ENCODE results near the gene ST6GALNAC3. TPM values are rescaled to one million over a fixed set of nuclear protein-coding genes. Genes with fewer than 3 reads are reported as not detected.

ST6GALNAC3 gene
- total and polyA plus RNA-seq, 4 donors: 0.50 to 20.2 (median 5.9) TPM

DNA sequence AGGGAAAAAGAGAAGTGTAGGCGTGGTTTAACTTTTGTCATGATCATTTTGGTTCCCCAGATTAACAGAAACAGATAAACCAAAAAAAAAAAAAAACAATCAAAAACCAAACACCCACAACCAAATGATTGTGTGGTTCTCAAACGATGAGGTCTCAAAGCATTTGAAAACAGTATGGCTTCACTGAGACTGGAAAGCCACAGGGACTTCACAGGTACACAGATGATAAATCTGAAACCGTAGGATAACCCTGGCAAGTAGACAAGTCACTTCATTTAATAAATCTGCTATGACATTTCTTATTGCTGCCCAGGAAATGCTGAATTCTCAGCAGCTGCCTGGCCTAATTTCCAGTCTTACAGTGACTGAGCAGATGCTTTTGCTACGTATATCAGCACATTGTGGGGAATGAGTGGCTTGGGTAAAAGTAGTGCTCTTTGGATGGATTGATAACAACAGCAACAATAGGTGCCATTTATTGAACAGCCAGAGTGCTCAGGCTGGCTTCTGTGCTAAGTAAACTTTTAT, 6.1 kb downstream of the ST6GALNAC3 start:
- ATAC-seq (ENCODE audit: low FRiP score): no peak
- Histone ChIP-seq H3K4me3 (ENCODE audit: low read length in 2 of 2) (no peak overlapping the region), H3K4me1 (ENCODE audit: control insufficient read depth in 1 of 2, insufficient read depth in 2 of 2, low read length in 2 of 2) (no peaks in the 10 kb centered on the region), H3K27me3 (ENCODE audit: control insufficient read depth in 1 of 2, insufficient read depth in 2 of 2, low read length in 1 of 2) (no peaks in the 10 kb centered on the region), H3K36me3 (ENCODE audit: control insufficient read depth in 1 of 2, insufficient read depth in 2 of 2, low read length in 1 of 2) (no peaks in the 10 kb centered on the region), H3K9me3 (ENCODE audit: control insufficient read depth, low read length) (no peaks in the 10 kb centered on the region), H3K27ac (ENCODE audit: low read depth in 1 of 2, low read length in 2 of 2) (no peak overlapping the region)
- DNase-seq: no peak
- 74 to 77% methylated on average over 4 of the region's 4 CpGs for WGBS, 2 donors
- intact Hi-C loops (cut with DNase I): no loop called here

DNA sequence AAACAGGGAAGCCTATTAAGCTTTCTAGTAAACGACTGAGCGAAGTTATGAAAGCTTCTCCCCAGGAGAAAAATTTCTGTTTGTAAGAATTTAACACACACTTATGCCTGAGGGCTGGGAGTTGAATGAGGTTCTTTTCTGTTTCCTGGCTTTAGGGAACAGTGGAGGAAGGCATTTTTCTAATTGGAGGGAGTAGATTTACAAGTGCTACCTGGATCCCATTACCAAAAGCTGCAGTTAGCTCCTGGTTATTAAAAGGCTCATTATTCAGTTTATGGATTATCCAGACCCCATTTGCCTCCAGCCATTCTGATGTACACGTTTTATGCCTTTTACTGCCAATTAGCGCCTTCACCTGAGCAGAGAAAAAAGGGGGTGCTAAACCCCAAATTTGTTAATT, 7.5 kb downstream of the ST6GALNAC3 start:
- ATAC-seq (ENCODE audit: low FRiP score): no peak
- peaks cover 0 to 3% of the 10 kb centered on the region in 2 donors for H3K4me1 ChIP-seq (ENCODE audit: control insufficient read depth in 1 of 2, insufficient read depth in 2 of 2, low read length in 2 of 2)
- H3K36me3 ChIP-seq (ENCODE audit: control insufficient read depth in 1 of 2, insufficient read depth in 2 of 2, low read length in 1 of 2): no peaks in the 10 kb centered on the region
- 92 to 93% methylated on average over 4 of the region's 4 CpGs for WGBS, 2 donors
- intact Hi-C loops (cut with DNase I): no loop called here
- DNase-seq: no peak
- H3K4me3 ChIP-seq (ENCODE audit: low read length in 2 of 2): no peak overlapping the region
- no peaks in the 10 kb centered on the region for H3K9me3 ChIP-seq (ENCODE audit: control insufficient read depth, low read length)
- no peak overlapping the region for H3K27ac ChIP-seq (ENCODE audit: low read depth in 1 of 2, low read length in 2 of 2)
- no peaks in the 10 kb centered on the region for H3K27me3 ChIP-seq (ENCODE audit: control insufficient read depth in 1 of 2, insufficient read depth in 2 of 2, low read length in 1 of 2)

DNA sequence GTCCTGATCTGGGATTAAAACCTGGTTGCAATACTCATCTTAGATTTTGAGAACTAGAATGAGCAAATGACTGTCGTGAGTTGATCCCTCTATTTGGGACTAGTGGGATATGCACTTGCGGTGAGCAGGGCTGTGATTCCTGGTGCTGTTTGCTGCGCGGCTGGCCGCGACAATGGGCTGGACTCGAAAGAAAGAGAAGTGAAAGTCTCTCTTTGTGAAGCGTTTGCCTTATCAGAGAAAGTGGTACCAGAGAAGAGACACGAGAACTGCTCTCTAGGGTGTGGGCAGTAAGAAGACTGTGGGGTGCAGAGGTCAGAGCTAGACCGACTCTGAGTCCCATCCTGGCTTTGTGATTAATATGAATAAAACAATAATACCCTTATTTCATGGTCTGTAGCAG, 8.6 kb downstream of the ST6GALNAC3 start:
- WGBS, 2 donors: 93 to 95% methylated on average over 10 of the region's 10 CpGs

DNA sequence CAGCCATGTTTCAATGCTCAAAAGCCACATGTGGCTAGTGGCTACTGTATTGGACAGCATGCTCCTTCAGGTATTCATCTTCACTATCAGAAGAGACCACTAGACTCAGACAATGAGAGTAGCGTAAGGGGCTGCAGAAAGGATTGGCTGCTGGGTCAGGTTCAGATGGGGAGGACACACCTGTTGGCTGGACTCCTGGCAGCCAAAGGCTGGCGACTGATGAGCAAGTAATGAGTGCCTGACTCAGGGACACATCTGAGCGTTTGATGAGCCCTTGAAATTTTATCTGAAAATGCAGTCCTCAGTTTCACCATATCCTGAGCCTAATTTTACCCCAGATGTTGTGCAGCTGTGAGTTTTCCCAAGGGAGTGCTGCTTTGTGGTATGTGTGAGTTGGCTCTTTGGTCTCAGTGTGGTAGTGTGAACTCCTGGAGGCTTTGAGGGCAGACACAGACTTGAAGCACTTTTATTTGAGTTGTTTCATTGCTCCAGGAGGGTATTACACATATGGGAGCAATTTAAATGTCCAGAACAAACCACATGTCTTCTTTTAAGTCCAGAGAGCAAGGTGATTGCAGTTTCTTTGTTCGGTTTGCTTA, 9.6 kb downstream of the ST6GALNAC3 start:
- no peaks in the 10 kb centered on the region for H3K27me3 ChIP-seq (ENCODE audit: control insufficient read depth in 1 of 2, insufficient read depth in 2 of 2, low read length in 1 of 2)
- 79 to 81% methylated on average over 4 of the region's 4 CpGs for WGBS, 2 donors
- no peaks in the 10 kb centered on the region for H3K9me3 ChIP-seq (ENCODE audit: control insufficient read depth, low read length)
- H3K4me1 ChIP-seq (ENCODE audit: control insufficient read depth in 1 of 2, insufficient read depth in 2 of 2, low read length in 2 of 2): peaks cover 0 to 3% of the 10 kb centered on the region in 2 donors
- no peaks in the 10 kb centered on the region for H3K36me3 ChIP-seq (ENCODE audit: control insufficient read depth in 1 of 2, insufficient read depth in 2 of 2, low read length in 1 of 2)
- no peak overlapping the region for H3K27ac ChIP-seq (ENCODE audit: low read depth in 1 of 2, low read length in 2 of 2)
- ATAC-seq (ENCODE audit: low FRiP score) (no peak), DNase-seq (no peak)
- no peak overlapping the region for H3K4me3 ChIP-seq (ENCODE audit: low read length in 2 of 2)
- intact Hi-C loops (cut with DNase I): no loop called here

More for the DNA sequence above, 8.6 kb downstream of the ST6GALNAC3 start:
- DNase-seq (no peak), ATAC-seq (ENCODE audit: low FRiP score) (no peak)
- Histone ChIP-seq H3K27me3 (ENCODE audit: control insufficient read depth in 1 of 2, insufficient read depth in 2 of 2, low read length in 1 of 2) (no peaks in the 10 kb centered on the region), H3K4me1 (ENCODE audit: control insufficient read depth in 1 of 2, insufficient read depth in 2 of 2, low read length in 2 of 2) (peaks cover 0 to 3% of the 10 kb centered on the region in 2 donors), H3K9me3 (ENCODE audit: control insufficient read depth, low read length) (no peaks in the 10 kb centered on the region), H3K4me3 (ENCODE audit: low read length in 2 of 2) (no peak overlapping the region), H3K27ac (ENCODE audit: low read depth in 1 of 2, low read length in 2 of 2) (no peak overlapping the region), H3K36me3 (ENCODE audit: control insufficient read depth in 1 of 2, insufficient read depth in 2 of 2, low read length in 1 of 2) (no peaks in the 10 kb centered on the region)
- intact Hi-C loops (cut with DNase I): no loop called here

DNA sequence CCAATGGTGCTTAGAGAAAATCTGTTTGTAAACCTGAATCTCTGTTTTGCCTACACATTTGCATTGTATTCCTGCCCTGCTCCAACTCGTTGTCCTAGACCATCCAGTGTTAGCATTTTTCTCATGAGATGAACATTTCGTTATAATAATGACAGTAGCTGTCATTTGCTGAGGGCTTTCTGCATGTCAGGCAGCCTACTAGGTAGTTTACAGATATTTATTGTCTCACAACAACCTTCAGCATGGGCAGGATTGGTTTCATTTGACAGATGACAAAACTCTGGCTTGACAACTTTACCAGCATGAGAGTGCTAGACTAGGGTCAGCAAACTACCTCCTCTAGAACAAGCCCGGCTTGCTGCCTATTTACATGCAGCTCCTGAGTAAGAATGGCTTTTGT, 10.1 kb downstream of the ST6GALNAC3 start:
- no peaks in the 10 kb centered on the region for H3K27me3 ChIP-seq (ENCODE audit: control insufficient read depth in 1 of 2, insufficient read depth in 2 of 2, low read length in 1 of 2)
- H3K27ac ChIP-seq (ENCODE audit: low read depth in 1 of 2, low read length in 2 of 2): no peak overlapping the region
- intact Hi-C loops (cut with DNase I): no loop called here
- H3K9me3 ChIP-seq (ENCODE audit: control insufficient read depth, low read length): no peaks in the 10 kb centered on the region
- peaks cover 0 to 3% of the 10 kb centered on the region in 2 donors for H3K4me1 ChIP-seq (ENCODE audit: control insufficient read depth in 1 of 2, insufficient read depth in 2 of 2, low read length in 2 of 2)
- ATAC-seq (ENCODE audit: low FRiP score) (no peak), DNase-seq (no peak)
- WGBS, 2 donors: 75 to 90% methylated on average over 3 of the region's 3 CpGs
- no peaks in the 10 kb centered on the region for H3K36me3 ChIP-seq (ENCODE audit: control insufficient read depth in 1 of 2, insufficient read depth in 2 of 2, low read length in 1 of 2)
- H3K4me3 ChIP-seq (ENCODE audit: low read length in 2 of 2): no peak overlapping the region

DNA sequence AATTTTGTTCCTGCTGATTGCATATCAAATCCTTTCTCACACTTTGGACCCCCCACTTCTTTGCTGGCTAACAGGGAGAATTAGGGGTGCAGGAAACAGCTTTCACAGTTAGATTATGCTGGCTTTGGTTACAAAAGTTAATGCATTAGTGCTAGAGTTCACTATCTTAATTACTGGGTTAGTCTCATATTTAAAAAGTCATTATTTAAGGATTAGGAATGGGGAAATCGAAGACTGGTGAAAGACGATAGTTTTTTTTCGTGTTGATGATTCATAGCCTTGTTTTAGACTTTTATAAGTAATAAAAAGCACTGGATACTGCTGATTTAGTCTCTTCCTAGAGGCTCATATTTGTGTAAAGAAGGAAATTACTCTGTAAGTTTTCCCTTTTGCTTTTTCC, 11.6 kb downstream of the ST6GALNAC3 start:
- intact Hi-C loops (cut with DNase I): no loop called here
- ATAC-seq (ENCODE audit: low FRiP score) (no peak), DNase-seq (no peak)
- Histone ChIP-seq H3K36me3 (ENCODE audit: control insufficient read depth in 1 of 2, insufficient read depth in 2 of 2, low read length in 1 of 2) (no peaks in the 10 kb centered on the region), H3K27ac (ENCODE audit: low read depth in 1 of 2, low read length in 2 of 2) (no peak overlapping the region), H3K4me1 (ENCODE audit: control insufficient read depth in 1 of 2, insufficient read depth in 2 of 2, low read length in 2 of 2) (peaks cover 0 to 3% of the 10 kb centered on the region in 2 donors), H3K4me3 (ENCODE audit: low read length in 2 of 2) (no peak overlapping the region), H3K9me3 (ENCODE audit: control insufficient read depth, low read length) (no peaks in the 10 kb centered on the region), H3K27me3 (ENCODE audit: control insufficient read depth in 1 of 2, insufficient read depth in 2 of 2, low read length in 1 of 2) (no peaks in the 10 kb centered on the region)
- 62 to 66% methylated on average over 3 of the region's 3 CpGs for WGBS, 2 donors

DNA sequence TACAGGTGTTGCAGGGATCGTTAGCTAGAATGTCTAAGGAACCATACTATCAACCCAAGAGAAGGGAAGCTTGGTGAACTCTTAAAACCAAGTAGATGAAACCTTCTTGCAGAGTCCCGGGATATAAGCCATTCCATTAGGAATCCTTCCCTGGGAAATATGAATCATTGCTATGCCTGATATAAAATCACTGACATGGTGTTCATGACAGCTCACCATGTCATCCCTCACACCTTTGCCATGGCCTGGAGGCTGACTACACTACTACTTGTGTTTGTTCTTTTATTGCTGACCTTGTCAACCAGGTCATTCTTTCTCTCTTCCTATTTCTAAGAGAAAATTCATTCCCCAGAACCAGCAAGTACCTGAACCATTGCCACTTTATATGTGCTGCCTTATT, 12.1 kb downstream of the ST6GALNAC3 start:
- no peak overlapping the region for H3K4me3 ChIP-seq (ENCODE audit: low read length in 2 of 2)
- ATAC-seq (ENCODE audit: low FRiP score) (no peak), DNase-seq (no peak)
- H3K27ac ChIP-seq (ENCODE audit: low read depth in 1 of 2, low read length in 2 of 2): no peak overlapping the region
- no peaks in the 10 kb centered on the region for H3K36me3 ChIP-seq (ENCODE audit: control insufficient read depth in 1 of 2, insufficient read depth in 2 of 2, low read length in 1 of 2)
- H3K4me1 ChIP-seq (ENCODE audit: control insufficient read depth in 1 of 2, insufficient read depth in 2 of 2, low read length in 2 of 2): peaks cover 0 to 3% of the 10 kb centered on the region in 2 donors
- WGBS, 2 donors: 92 to 97% methylated on average over 2 of the region's 2 CpGs
- intact Hi-C loops (cut with DNase I): no loop called here
- no peaks in the 10 kb centered on the region for H3K9me3 ChIP-seq (ENCODE audit: control insufficient read depth, low read length)
- no peaks in the 10 kb centered on the region for H3K27me3 ChIP-seq (ENCODE audit: control insufficient read depth in 1 of 2, insufficient read depth in 2 of 2, low read length in 1 of 2)

DNA sequence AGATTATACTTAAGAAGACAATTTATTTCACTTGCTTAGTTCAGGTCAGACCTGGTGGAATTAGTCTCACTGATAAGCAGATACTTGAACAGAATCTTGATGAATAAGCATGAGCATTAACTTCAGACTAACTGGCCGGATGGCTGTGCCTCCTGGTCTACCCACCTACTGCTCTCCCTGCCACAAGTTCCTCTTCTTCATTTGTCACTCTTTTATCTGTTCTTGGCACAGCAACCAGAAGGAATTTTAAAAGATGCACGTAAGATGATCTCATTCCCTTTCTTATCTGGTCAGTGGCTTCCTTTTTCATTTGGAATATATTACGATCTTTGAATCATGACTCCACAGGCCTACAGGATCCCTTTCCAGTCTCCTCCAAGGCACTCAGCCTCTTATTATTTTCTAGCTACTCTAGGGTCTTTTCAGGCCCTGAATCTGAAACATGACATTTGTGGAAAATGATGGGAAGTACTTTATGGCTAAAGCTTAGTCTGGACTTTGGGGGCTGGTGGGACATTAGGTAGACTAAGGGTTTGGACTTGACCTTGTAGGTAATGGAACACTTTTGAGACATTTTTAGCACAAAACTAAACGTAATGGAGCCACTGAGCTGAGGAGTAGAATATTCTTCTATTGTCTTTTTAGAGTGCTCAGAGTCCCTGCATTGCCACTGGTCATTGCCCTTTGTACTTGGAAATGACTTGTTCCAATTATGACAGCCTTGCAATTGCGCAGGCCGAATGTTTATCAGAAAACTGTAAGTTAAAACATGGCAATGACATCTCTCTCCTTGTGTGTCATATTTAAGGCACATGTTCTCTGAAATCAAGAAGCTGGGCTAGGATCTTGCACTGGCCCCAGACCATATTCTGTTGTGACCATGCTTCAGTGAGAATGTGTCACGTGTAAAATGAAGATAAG, 16.0 kb downstream of the ST6GALNAC3 start:
- intact Hi-C loops (cut with DNase I): loop anchor here in 1 of 2 donors (10.0 kb wide), 1 partner anchor 56 kb away; no protein-coding TSS in a partner anchor
- DNase-seq (no peak), ATAC-seq (ENCODE audit: low FRiP score) (no peak)
- Histone ChIP-seq H3K27ac (ENCODE audit: low read depth in 1 of 2, low read length in 2 of 2) (no peak overlapping the region), H3K4me3 (ENCODE audit: low read length in 2 of 2) (no peak overlapping the region), H3K27me3 (ENCODE audit: control insufficient read depth in 1 of 2, insufficient read depth in 2 of 2, low read length in 1 of 2) (no peaks in the 10 kb centered on the region), H3K36me3 (ENCODE audit: control insufficient read depth in 1 of 2, insufficient read depth in 2 of 2, low read length in 1 of 2) (no peaks in the 10 kb centered on the region), H3K4me1 (ENCODE audit: control insufficient read depth in 1 of 2, insufficient read depth in 2 of 2, low read length in 2 of 2) (peaks cover 0 to 3% of the 10 kb centered on the region in 2 donors), H3K9me3 (ENCODE audit: control insufficient read depth, low read length) (no peaks in the 10 kb centered on the region)
- WGBS, 2 donors: 77 to 79% methylated on average over 7 of the region's 7 CpGs

Measured in aorta (tissue), 5 donors.